Stimulated activated effector memory CD8-positive, alpha-beta T cell treated with anti-CD3 and anti-CD28 coated beads, Interleukin-12 subunit alpha, Interleukin-12 subunit beta, amount 100 ng/mL, for 72 hours (primary cell): ENCODE data around the gene HOXD11.

Experiments
- ATAC-seq: fragments of 150-1000 bp; cut with Tn5 transposase; 2 replicates; pipeline ENCODE4 v1.10.0; 2021
- DNase-seq, 2 donors: peaks; one replicate each; pipeline ENCODE4 v3.0.0; 2021 to 2022; ENCODE audit warnings: low spot score in 2 of 2
- H3K27ac Mint-ChIP-seq: one replicate; pipeline ENCODE4 v1.8.0; 2022; ENCODE audit warnings: mild to moderate bottlenecking, mixed read lengths
- H3K36me3 Mint-ChIP-seq: one replicate; pipeline ENCODE4 v1.8.0; 2022; ENCODE audit warnings: mild to moderate bottlenecking, mixed read lengths
- H3K4me1 Mint-ChIP-seq: one replicate; pipeline ENCODE4 v1.8.0; 2022; ENCODE audit warnings: mixed read lengths
- H3K4me3 Mint-ChIP-seq: one replicate; pipeline ENCODE4 v1.8.0; 2022; ENCODE audit warnings: mild to moderate bottlenecking, mixed read lengths
- H3K9me3 Mint-ChIP-seq: one replicate; pipeline ENCODE4 v1.8.0; 2022; ENCODE audit warnings: mixed read lengths

Gene HOXD11

GRCh38 chr2:176126929-176127773 lies 20.1 kb downstream of the HOXD11 start:
- Mint-ChIP-seq H3K4me1 (peaks cover 28% of the 10 kb centered on the region), H3K9me3 (no peaks in the 10 kb centered on the region), H3K36me3 (peaks cover 25% of the 10 kb centered on the region), H3K27ac (no peak overlapping the region), H3K4me3 (no peak overlapping the region)
- DNase-seq = peak; percentile 51 to 73
- no peak for ATAC-seq

GRCh38 chr2:176127774-176128072 lies 20.6 kb downstream of the HOXD11 start:
- no peak overlapping the region for H3K27ac Mint-ChIP-seq
- H3K36me3 Mint-ChIP-seq = peaks cover 25% of the 10 kb centered on the region
- no peak overlapping the region for H3K4me3 Mint-ChIP-seq
- no peak for ATAC-seq
- no peaks in the 10 kb centered on the region for H3K9me3 Mint-ChIP-seq
- peaks cover 34% of the 10 kb centered on the region for H3K4me1 Mint-ChIP-seq
- DNase-seq = no peak

- no peak overlapping the region for H3K27ac Mint-ChIP-seq
- ATAC-seq = no peak
- H3K4me3 Mint-ChIP-seq = peak overlapping the region; percentile 44
- H3K4me1 Mint-ChIP-seq = peaks cover 37% of the 10 kb centered on the region
- no peaks in the 10 kb centered on the region for H3K9me3 Mint-ChIP-seq
- DNase-seq = no peak
- peaks cover 20% of the 10 kb centered on the region for H3K36me3 Mint-ChIP-seq
These were observed 21.3 kb downstream of the HOXD11 start for GRCh38 chr2:176128172-176128981.

GRCh38 chr2:176128982-176129796 lies 22.1 kb downstream of the HOXD11 start, which contains the start of gene HOXD8:
Gene HOXD8 (plus strand): TSS chr2:176129705. CDS start chr2:176130367, 662 bp downstream.
- DNase-seq (no peak), ATAC-seq (peak; percentile 39)
- H3K36me3 Mint-ChIP-seq = peaks cover 16% of the 10 kb centered on the region
- H3K4me1 Mint-ChIP-seq = peaks cover 30% of the 10 kb centered on the region
- H3K9me3 Mint-ChIP-seq = no peaks in the 10 kb centered on the region
- peak within 1 kb of the TSS; percentile 44 for H3K4me3 Mint-ChIP-seq
- no peak within 1 kb of the TSS for H3K27ac Mint-ChIP-seq

- H3K4me1 Mint-ChIP-seq = peaks cover 30% of the 10 kb centered on the region
- H3K4me3 Mint-ChIP-seq = peak overlapping the region; percentile 44
- DNase-seq (no peak), ATAC-seq (no peak)
- H3K36me3 Mint-ChIP-seq = peaks cover 16% of the 10 kb centered on the region
- H3K27ac Mint-ChIP-seq = no peak overlapping the region
- no peaks in the 10 kb centered on the region for H3K9me3 Mint-ChIP-seq
These were observed 22.7 kb downstream of the HOXD11 start for GRCh38 chr2:176129813-176130146.

- Mint-ChIP-seq H3K4me1 (peaks cover 32% of the 10 kb centered on the region), H3K27ac (no peak overlapping the region), H3K4me3 (peak overlapping the region; percentile 44), H3K36me3 (peaks cover 18% of the 10 kb centered on the region), H3K9me3 (no peaks in the 10 kb centered on the region)
- no peak for DNase-seq
- peak; percentile 58 for ATAC-seq
These were observed 23.3 kb downstream of the HOXD11 start for GRCh38 chr2:176130147-176130956.

GRCh38 chr2:176130957-176131847 lies 24.1 kb downstream of the HOXD11 start:
- no peak overlapping the region for H3K27ac Mint-ChIP-seq

GRCh38 chr2:176131848-176132158 lies 24.7 kb downstream of the HOXD11 start:
- DNase-seq (no peak), ATAC-seq (no peak)
- peaks cover 26% of the 10 kb centered on the region for H3K36me3 Mint-ChIP-seq
- peaks cover 42% of the 10 kb centered on the region for H3K4me1 Mint-ChIP-seq
- no peaks in the 10 kb centered on the region for H3K9me3 Mint-ChIP-seq
- peak overlapping the region; percentile 68 for H3K4me3 Mint-ChIP-seq
- no peak overlapping the region for H3K27ac Mint-ChIP-seq

More at GRCh38 chr2:176130957-176131847, 24.1 kb downstream of the HOXD11 start:
- DNase-seq = no peak
- Mint-ChIP-seq H3K4me1 (peaks cover 41% of the 10 kb centered on the region), H3K9me3 (no peaks in the 10 kb centered on the region), H3K36me3 (peaks cover 26% of the 10 kb centered on the region), H3K4me3 (peak overlapping the region; percentile 44)
- ATAC-seq = no peak

GRCh38 chr2:176132205-176133171 lies 25.4 kb downstream of the HOXD11 start:
- H3K36me3 Mint-ChIP-seq = peaks cover 26% of the 10 kb centered on the region
- no peak overlapping the region for H3K27ac Mint-ChIP-seq
- H3K4me1 Mint-ChIP-seq = peaks cover 42% of the 10 kb centered on the region
- no peak for DNase-seq
- ATAC-seq = no peak
- peak overlapping the region; percentile 68 for H3K4me3 Mint-ChIP-seq
- H3K9me3 Mint-ChIP-seq = no peaks in the 10 kb centered on the region

- no peak overlapping the region for H3K27ac Mint-ChIP-seq
- peaks cover 21% of the 10 kb centered on the region for H3K36me3 Mint-ChIP-seq
- H3K4me1 Mint-ChIP-seq = peaks cover 40% of the 10 kb centered on the region
- DNase-seq (no peak), ATAC-seq (no peak)
- no peaks in the 10 kb centered on the region for H3K9me3 Mint-ChIP-seq
- H3K4me3 Mint-ChIP-seq = no peak overlapping the region
These were observed 26.3 kb downstream of the HOXD11 start for GRCh38 chr2:176133389-176133788.

- H3K4me1 Mint-ChIP-seq = peaks cover 36% of the 10 kb centered on the region
- DNase-seq (no peak), ATAC-seq (no peak)
- H3K9me3 Mint-ChIP-seq = no peaks in the 10 kb centered on the region
- no peak overlapping the region for H3K27ac Mint-ChIP-seq
- H3K4me3 Mint-ChIP-seq = no peak overlapping the region
- H3K36me3 Mint-ChIP-seq = peaks cover 20% of the 10 kb centered on the region
These were observed 27.0 kb downstream of the HOXD11 start for GRCh38 chr2:176134035-176134434.

GRCh38 chr2:176135035-176135440 lies 28.0 kb downstream of the HOXD11 start:
- Mint-ChIP-seq H3K27ac (no peak overlapping the region), H3K4me1 (peaks cover 34% of the 10 kb centered on the region)
- DNase-seq = no peak

More at GRCh38 chr2:176135035-176135440, 28.0 kb downstream of the HOXD11 start:
- H3K9me3 Mint-ChIP-seq = no peaks in the 10 kb centered on the region
- ATAC-seq = no peak
- H3K4me3 Mint-ChIP-seq = peak overlapping the region; percentile 48
- peaks cover 20% of the 10 kb centered on the region for H3K36me3 Mint-ChIP-seq
